HG03565 (cell line): ENCODE measurements around the gene CLEC10A.
"Not testable (repeated sequence)": the region's sequence is repeated elsewhere in the genome, so short reads cannot be mapped to it uniquely, and the experiment has no call there.

ENCODE experiments used
- ATAC-seq: cut with Tn5 transposase; IDR thresholded peaks from one replicate; pipeline ENCODE4 v1.9.1; 2021; ENCODE audit warnings: mild to moderate bottlenecking, moderate library complexity; ENCODE audit not compliant: unreplicated experiment

Gene CLEC10A, protein sequence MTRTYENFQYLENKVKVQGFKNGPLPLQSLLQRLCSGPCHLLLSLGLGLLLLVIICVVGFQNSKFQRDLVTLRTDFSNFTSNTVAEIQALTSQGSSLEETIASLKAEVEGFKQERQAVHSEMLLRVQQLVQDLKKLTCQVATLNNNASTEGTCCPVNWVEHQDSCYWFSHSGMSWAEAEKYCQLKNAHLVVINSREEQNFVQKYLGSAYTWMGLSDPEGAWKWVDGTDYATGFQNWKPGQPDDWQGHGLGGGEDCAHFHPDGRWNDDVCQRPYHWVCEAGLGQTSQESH

DNA sequence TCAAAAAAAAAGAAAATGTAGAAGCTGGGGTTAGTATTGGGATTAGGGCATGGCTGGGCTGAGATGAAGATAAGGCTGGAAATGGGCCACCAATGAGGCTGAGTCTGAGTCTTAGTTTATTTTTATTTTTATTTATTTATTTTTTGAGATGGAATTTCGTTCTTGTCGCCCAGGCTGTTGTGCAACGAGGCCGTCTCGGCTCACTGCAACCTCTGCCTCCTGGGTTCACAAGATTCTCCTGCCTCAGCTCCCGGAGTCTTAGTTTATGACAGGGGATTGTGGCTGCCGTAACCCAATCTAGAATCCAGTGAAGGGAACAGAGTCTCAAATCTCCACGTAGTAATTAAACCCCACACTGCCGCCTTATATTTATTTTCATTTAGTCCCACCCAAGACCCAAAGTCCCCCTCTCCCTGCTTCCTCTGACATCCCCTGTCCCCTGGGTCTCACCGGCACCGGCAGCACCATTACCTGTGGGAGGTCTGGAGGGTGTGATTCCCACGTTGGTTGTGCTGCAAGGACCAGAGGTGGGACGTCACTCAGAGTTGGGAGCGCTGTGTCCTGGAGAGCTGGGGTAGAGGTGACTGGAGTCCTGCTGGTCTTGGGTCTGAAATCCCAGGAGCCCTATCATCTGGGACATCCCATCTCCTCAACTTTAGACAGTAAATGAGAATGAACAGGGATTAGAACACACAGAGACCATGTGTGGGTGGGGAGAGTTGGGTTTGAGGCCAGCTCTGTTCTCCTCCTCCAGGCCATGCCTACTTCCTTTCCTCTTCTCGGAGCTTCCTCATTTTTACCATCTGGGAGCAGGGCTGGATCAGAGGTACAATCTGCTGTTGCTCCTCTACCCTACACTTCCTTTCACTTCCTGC lies at the start of gene CLEC10A:
Gene CLEC10A (minus strand): TSS at position 671 of the 875 bp plus-strand sequence. CDS start 1,439 bp downstream, outside the sequence.
- ATAC-seq: no peak

DNA sequence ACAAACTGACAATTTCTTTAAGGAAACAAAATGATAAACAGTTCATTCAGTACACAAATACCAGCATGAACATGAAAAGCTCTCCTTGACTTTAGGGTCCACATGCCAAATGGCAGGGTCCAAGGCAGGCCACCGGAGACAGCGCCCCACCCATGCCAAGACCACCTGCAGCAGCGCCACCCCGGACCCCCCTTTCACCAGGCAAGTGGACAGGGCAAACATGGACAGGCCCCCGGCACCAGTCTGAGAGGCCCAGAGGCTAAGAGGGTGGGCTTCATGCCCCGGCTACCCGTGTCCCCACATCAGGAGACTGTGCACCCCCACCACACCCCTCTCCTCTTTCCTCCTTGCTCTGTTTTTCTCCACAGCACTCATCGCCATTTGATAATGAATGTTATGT lies 49.3 kb upstream of the CLEC10A start:
- no peak for ATAC-seq

DNA sequence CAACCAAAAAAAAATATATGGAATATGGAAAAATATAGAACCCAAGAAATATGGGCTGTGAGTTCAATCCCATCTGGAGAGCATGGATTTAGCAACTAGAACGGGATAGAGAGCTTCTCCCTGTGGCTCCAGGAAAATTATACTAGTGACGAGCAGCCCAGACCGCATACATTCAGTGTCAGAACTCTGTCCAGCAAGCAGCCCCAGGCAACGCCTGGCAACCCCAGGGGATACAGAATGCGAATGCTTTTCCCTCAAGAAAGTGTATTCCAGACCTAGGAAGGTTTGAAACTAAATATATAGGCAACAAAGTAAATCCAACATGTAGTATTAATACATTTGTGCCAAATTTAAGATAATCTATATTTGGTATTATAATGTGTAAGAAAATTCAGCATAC lies 48.1 kb upstream of the CLEC10A start:
- ATAC-seq: no peak

DNA sequence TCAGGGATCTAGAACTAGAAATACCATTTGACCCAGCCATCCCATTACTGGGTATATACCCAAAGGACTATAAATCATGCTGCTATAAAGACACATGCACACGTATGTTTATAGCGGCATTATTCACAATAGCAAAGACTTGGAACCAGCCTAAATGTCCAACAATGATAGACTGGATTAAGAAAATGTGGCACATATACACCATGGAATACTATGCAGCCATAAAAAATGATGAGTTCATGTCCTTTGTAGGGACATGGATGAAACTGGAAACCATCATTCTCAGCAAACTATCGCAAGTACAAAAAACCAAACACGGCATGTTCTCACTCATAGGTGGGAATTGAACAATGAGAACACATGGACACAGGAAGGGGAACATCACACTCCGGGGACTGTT lies 47.5 kb upstream of the CLEC10A start:
- ATAC-seq: not testable (repeated sequence)

DNA sequence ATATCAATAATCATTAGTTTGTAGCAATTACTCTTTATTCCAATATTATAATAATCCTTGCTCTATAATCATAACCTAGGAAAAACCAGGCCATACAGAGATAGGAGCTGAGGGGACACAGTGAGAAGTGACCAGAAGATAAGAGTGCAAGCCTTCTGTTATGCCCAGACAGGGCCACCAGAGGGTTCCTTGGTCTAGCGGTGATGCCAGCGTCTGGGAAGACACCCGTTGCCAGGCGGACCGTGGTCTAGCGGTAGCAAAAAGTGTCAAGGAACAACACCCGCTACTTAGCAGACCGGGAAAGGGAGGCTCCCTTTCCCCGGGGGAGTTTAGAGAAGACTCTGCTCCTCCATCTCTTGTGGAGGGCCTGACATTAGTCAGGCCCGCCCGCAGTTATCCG lies 46.3 kb upstream of the CLEC10A start:
- not testable (repeated sequence) for ATAC-seq

DNA sequence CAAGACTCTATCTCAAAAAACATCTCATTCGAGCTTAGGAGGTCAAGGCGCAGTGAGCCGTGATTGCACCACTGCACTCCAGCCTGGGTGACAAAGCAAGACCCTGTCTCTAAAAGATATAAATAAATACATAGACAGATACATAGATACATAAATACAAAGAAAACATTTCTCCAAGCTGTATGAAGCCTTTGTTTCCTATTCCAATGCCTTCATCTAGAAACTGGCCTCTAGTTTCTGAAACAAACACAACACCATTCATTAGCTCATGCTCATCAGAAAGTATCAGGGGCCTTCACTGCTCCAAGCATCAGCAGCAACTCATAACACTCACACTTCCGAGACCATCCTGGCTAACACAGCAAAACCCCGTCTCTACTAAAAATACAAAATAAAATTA lies 44.9 kb upstream of the CLEC10A start:
- no peak for ATAC-seq

DNA sequence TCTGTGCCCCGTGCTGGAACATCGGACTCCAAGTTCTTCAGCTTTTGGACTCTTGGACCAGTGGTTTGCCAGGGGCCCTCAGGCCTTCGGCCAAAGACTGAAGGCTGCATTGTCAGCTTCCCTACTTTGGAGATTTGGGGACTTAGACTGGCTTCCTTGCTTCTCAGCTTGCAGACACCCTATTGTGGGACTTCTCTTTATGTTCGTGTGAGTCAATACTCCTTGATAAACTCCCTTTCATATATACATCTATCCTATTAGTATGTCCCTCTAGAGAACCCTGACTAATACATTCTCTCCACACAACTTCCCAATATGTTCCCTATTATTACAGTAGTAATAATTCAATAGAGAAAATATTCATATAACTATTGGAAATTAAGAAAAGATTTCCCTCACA lies 43.8 kb upstream of the CLEC10A start:
- no peak for ATAC-seq

DNA sequence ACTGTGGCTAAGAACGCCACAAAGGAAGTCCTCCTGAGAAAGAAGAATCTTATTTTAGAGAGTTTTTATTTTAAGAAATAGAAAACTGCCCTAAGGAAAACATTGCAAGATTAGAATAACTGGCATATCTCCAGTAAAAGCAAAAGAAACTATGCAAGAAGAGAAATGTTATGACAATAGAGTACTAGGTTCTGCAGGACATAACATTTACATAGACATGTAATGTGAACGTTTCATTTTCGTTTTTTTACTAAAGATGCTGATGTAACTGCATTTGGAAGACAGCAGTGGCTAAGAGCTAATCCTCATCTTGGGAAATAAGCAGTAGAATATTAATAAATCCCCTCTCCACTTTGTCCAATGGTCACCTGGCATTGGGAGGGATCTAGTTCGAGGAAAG lies 42.3 kb upstream of the CLEC10A start:
- no peak for ATAC-seq

DNA sequence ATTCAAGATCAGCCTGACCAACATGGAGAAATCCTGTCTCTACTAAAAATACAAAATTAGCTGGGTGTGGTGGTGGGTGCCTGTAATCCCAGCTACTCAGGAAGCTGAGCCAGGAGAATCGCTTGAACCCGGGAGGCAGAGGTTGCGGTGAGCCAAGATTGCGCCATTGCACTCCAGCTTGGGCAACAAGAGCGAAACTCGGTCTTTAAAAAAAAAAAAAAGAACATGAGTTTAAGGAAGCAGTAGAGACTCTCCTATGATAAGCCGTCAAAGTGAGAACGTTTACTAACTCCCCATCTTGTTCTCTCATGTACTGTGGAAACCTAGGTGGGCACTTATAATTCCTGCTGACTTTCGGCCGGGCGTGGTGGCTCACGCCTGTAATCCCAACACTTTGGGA lies 40.6 kb upstream of the CLEC10A start:
- ATAC-seq: not testable (repeated sequence)

DNA sequence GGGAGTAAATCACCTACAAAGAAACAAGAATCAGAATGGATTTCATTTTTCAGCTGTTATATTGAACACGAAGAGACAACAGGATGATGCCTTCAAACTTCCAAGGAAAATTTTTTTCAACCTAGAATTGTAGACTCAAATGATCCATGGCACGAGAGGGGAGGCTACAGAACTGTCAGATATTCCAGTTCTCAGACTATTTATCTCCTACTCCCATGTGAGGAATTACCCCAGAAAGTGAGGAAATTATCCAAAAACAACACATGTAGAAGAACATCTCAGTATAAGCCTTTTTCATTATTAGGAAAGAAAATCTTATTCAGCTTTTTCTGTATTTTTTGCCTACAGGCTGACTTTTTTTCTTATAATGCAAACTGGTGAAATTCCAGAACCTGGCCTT lies 40.1 kb upstream of the CLEC10A start:
- ATAC-seq: no peak

DNA sequence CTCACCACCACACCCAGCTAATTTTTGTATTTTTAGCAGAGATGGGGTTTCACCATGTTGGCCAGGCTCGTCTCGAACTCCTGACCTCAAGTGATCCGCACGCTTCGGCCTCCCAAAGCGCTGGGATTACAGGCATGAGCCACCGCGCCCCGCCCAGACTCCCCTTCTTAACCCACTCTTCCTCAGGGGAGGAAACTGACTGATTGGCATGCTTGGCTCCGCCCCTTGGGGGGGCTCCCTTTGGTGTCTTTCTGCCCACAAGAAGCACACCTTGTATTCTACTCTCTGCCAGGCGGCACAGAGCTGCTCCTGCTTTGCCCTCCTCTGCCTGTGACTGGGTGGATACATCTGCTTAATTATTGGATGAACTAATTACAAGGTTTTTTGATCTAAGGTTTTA lies 39.3 kb upstream of the CLEC10A start:
- no peak for ATAC-seq

DNA sequence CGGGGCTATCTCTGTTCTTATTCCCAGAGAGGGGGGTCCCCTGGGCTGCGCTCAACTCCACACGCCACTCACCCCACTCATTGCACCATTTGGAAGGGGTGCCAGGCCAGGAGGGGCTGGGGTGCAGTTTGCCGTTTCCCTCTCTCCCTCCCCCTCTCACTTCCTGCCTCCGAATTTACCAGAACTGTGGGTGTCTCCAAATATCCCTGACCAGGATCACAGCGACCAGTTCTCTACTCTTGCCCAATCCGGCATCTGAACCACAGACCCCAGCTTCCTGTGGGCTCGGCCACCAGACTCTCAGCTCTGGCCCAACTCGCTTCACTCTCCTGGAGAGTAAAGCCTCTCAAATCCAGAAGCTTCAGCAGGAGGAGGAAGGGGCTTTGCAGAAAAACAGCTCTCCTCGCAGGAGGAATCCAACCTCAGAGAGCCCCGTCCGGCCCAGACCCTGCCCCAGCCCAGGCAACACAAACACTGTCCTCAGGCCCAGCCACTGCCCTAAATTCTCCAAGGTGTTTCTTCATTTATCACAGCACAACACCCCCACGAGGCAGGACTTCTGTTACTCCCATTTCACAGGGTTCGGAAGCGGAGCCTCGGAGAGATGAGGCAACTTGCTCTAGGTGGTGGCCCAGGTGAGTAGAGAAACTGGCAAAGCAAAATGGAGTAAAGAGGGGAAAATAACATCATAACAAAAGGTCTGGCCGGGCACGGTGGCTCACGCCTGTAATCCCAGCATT lies 35.0 kb upstream of the CLEC10A start:
- no peak for ATAC-seq

DNA sequence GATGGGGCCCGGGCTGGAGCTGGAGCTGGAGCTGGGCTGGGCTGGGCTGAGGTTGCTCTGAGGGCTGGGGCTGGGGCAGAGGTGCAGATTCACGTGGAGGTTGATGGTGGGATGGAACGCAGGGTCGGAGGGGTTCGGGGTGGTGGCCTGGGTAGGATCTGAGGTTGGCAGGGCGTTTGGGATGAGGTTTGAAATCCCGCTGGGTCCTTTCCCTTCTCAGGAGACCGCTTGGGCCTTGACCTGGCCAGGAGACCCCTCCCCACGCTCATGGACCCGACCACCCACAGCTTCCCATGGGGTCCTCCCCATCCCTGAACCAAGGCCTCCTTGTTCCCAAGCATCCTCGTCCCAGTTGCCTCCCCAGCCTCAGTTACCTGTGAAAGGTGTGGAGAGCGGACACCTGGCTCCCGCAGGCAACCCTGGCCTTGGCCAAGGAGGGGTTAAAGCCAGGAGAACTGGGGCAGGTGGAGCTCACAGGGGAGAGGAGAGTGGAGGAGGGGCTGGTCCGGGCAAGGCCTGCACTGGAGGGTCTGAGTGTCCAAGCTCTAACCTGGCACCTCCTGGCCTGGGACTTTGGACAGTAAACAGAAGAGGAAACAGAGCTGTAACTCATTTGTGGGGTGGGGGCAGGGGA lies 34.3 kb upstream of the CLEC10A start, which contains the start of gene ASGR2:
Gene ASGR2 (minus strand): TSS at position 582 of the 634 bp plus-strand sequence. CDS start 582 bp downstream, outside the sequence.
- ATAC-seq: no peak

DNA sequence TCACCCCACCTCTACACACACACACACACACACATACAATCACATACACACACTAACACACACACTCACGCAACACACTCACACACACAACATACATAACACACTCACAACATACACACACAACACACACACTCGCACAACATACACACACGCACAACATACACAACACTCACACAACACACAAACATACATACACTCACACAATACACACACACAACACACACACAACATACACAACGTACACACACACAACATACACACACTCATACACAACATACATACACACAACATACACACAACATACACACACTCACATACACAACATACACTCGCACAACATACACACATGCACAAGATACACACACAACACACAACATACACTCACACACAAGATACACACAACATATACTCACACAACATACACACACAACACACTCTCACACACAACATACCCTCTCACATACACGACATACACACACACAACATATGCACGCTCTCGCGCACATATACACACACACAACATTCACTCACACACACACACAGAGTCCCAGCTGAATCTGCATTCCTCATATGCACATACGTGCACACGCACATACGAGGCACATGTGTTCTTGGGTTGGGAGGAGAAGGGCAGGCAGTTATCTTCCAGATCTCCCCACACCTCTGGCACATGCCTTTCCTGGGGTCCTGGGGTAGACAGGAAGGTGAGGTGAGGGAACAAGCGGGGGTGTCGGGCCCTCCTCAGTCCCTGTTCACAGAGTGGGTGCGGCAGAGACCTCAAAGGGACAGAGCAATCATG lies 33.4 kb upstream of the CLEC10A start:
- no peak for ATAC-seq

DNA sequence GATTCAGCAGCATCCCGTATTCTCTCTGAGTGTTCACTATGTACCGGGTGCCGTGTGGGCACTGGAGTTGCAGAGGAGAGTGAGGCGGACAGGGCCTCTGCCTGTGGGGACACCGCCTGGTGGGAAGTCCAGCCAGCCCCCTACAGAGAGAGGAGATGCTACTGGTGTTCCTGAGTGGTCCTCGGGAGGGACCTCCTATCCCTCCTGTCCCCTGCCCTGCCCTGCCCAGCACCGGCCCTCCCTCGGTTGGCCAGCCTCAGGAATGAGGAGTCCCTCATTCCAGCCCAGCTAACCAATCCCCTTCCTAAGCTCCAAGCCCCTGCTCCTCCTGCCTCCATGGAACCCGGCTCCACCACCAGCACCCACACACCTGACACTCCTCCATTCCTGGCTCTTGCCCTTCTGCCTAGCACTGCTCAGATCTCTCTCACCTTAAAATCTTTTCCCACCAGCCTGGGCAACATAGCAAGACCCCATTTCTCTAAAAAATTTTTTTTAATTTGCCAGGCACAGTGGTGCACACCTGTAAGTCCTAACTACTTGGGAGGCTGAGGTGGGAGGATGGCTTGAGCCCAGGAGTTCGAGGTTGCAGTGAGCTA lies 32.6 kb upstream of the CLEC10A start:
- ATAC-seq: no peak

DNA sequence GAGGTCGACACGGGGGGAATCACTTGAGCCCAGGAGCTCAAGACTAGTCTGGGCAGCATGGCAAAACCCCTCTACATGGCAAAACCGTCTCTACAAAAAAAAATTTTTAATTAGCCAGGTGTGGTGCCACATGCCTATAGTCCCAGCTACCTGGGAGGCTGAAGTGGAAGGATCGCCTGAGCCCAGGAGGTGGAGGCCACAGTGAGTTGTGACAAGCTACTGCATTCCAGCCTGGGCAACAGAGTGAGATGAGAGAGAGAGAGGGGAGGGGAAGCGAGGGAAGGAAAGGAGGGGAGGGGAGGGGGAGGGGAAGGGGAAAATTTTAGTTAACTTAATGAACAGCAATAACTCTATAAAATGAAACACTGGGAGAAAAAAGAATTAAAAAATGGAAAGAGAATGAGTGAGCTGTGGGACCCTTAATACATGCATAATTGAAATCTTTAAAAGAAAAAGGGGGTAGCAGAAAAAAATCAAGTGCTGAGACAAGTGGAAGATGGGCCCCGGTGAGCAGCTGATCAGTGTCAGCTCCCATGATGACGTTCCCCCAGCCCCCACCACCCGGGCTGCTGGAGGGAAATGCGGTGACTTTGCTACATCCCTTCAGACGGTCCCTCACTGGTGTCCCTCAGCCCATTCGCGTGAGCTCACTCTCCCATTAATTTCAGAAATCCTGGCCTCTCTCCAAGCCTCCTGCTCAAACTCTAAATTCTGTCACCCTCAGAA lies 31.9 kb upstream of the CLEC10A start:
- ATAC-seq: no peak

DNA sequence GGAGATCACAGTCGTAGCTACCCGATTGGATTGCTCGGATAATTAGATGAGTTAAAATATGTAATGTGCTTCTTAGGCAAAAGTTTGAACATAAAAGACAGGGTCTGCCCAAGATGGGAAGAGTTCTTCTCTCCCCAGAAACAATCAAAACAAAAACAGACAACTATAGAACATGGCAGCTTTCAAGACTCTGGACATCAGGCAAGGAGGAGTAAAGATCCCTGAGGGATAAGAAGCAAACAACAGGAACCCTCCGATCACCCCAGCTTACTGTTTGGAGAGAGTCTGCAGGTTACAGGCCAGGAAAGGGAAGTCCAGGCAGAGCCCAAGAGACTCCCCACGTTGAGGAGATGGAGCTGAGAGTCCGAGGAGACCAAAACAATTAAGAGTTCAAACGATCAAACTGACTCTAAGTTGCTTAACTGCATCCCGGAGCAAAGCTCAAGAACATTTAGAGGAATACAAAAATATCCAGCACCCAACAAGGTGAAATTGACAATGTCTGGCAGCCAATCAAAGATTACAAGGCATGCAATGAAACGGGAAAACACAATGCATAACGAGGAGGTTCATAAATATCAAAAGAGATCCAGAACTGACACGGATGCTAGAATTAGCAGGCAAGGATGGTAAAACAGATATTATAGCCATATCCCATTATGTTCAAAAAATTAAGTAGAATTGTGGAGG lies 30.7 kb upstream of the CLEC10A start:
- ATAC-seq: no peak
